Measurements from ENCODE around the gene PM20D2.

Gene PM20D2

GRCh38 chr6:89145091-89145955 lies 532 bp upstream of the PM20D2 start:
- no peak for DNase-seq (ENCODE audit: low read depth, low spot score)

- peak; percentile 62 for DNase-seq (ENCODE audit: low read depth, low spot score)
These were observed 1.2 kb downstream of the PM20D2 start for GRCh38 chr6:89146718-89147700.

GRCh38 chr6:89148016-89148750 lies 2.3 kb downstream of the PM20D2 start:
- DNase-seq (ENCODE audit: low read depth, low spot score) = peak; percentile 10

GRCh38 chr6:89154131-89154530 lies 8.3 kb downstream of the PM20D2 start:
- no peak for DNase-seq (ENCODE audit: low read depth, low spot score)

GRCh38 chr6:89160331-89161092 lies 14.7 kb downstream of the PM20D2 start:
- DNase-seq (ENCODE audit: low read depth, low spot score) = no peak

- DNase-seq (ENCODE audit: low read depth, low spot score) = peak; percentile 41
These were observed 15.6 kb downstream of the PM20D2 start for GRCh38 chr6:89161326-89162046.

GRCh38 chr6:89162047-89162371 lies 16.2 kb downstream of the PM20D2 start:
- no peak for DNase-seq (ENCODE audit: low read depth, low spot score)

- no peak for DNase-seq (ENCODE audit: low read depth, low spot score)
These were observed 26.3 kb downstream of the PM20D2 start for GRCh38 chr6:89172131-89172530.

GRCh38 chr6:89173634-89174033 lies 27.8 kb downstream of the PM20D2 start:
- DNase-seq (ENCODE audit: low read depth, low spot score) = no peak

GRCh38 chr6:89180112-89180511 lies 34.3 kb downstream of the PM20D2 start:
- DNase-seq (ENCODE audit: low read depth, low spot score) = no peak

GRCh38 chr6:89180971-89181370 lies 35.1 kb downstream of the PM20D2 start:
- no peak for DNase-seq (ENCODE audit: low read depth, low spot score)

GRCh38 chr6:89183294-89183693 lies 37.4 kb downstream of the PM20D2 start:
- no peak for DNase-seq (ENCODE audit: low read depth, low spot score)

- no peak for DNase-seq (ENCODE audit: low read depth, low spot score)
These were observed 38.5 kb downstream of the PM20D2 start for GRCh38 chr6:89184344-89184743.

GRCh38 chr6:89186762-89187161 lies 40.9 kb downstream of the PM20D2 start:
- no peak for DNase-seq (ENCODE audit: low read depth, low spot score)

- DNase-seq (ENCODE audit: low read depth, low spot score) = no peak
These were observed 41.6 kb downstream of the PM20D2 start for GRCh38 chr6:89187504-89187903.

GRCh38 chr6:89190741-89191140 lies 44.9 kb downstream of the PM20D2 start:
- no peak for DNase-seq (ENCODE audit: low read depth, low spot score)

- DNase-seq (ENCODE audit: low read depth, low spot score) = no peak
These were observed 48.7 kb downstream of the PM20D2 start for GRCh38 chr6:89194559-89194958.

GRCh38 chr6:89197141-89197540 lies 51.3 kb downstream of the PM20D2 start:
- DNase-seq (ENCODE audit: low read depth, low spot score) = no peak

GRCh38 chr6:89198235-89198634 lies 52.4 kb downstream of the PM20D2 start:
- DNase-seq (ENCODE audit: low read depth, low spot score) = peak; percentile 62

- no peak for DNase-seq (ENCODE audit: low read depth, low spot score)
These were observed 53.7 kb downstream of the PM20D2 start for GRCh38 chr6:89199579-89199978.
